ENCODE data around the gene GALNT2.

Gene GALNT2

GRCh38 chr1:230066031-230066430 lies 1.0 kb upstream of the GALNT2 start:
- Histone ChIP-seq H3K9me3 (ENCODE audit: control insufficient read depth in 1 of 2, low read length in 2 of 2) (peaks cover 0 to 5% of the 10 kb centered on the region in 2 donors), H3K4me1 (ENCODE audit: control insufficient read depth in 1 of 2, insufficient read depth in 2 of 2, low read length in 2 of 2) (peaks cover 10 to 20% of the 10 kb centered on the region in 2 donors), H3K4me3 (ENCODE audit: low read depth in 1 of 2, low read length in 2 of 2) (peak overlapping the region; percentile 69 to 70), H3K27me3 (ENCODE audit: low read depth, low read length) (no peaks in the 10 kb centered on the region), H3K27ac (ENCODE audit: low read length) (peak overlapping the region; percentile 76), H3K36me3 (ENCODE audit: control insufficient read depth in 1 of 2, insufficient read depth in 2 of 2, low read length in 2 of 2) (no peaks in the 10 kb centered on the region)

DNA sequence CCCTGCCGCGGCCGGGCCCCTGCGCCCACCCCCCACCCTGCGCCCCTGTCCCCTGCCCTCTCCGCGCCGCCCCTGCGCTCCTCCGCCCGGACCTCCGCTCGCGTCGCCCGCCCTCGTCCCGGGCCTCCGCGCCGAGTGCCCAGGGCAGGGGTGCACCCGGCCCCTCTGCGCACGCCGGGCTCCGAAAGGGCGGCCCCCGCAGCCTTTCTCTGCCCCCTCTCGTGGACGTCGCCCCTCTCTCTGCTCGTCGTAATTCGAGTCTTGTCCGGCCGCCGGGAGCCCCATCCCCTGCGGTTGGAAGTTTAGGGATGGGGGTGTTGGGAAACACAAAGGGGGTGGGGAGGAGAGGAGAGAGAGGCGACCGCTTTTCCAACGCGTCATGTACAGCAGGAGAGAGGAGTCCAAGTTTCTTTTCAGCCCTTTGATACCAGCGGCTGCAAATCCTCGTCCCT lies 407 bp downstream of the GALNT2 start:
- Histone ChIP-seq H3K36me3 (ENCODE audit: control insufficient read depth in 1 of 2, insufficient read depth in 2 of 2, low read length in 2 of 2) (no peaks in the 10 kb centered on the region), H3K27ac (ENCODE audit: low read length) (peak overlapping the region; percentile 66), H3K4me3 (ENCODE audit: low read depth in 1 of 2, low read length in 2 of 2) (peak overlapping the region; percentile 87 to 89), H3K9me3 (ENCODE audit: control insufficient read depth in 1 of 2, low read length in 2 of 2) (peaks cover 0 to 1% of the 10 kb centered on the region in 2 donors), H3K27me3 (ENCODE audit: low read depth, low read length) (no peaks in the 10 kb centered on the region), H3K4me1 (ENCODE audit: control insufficient read depth in 1 of 2, insufficient read depth in 2 of 2, low read length in 2 of 2) (peaks cover 10 to 20% of the 10 kb centered on the region in 2 donors)

DNA sequence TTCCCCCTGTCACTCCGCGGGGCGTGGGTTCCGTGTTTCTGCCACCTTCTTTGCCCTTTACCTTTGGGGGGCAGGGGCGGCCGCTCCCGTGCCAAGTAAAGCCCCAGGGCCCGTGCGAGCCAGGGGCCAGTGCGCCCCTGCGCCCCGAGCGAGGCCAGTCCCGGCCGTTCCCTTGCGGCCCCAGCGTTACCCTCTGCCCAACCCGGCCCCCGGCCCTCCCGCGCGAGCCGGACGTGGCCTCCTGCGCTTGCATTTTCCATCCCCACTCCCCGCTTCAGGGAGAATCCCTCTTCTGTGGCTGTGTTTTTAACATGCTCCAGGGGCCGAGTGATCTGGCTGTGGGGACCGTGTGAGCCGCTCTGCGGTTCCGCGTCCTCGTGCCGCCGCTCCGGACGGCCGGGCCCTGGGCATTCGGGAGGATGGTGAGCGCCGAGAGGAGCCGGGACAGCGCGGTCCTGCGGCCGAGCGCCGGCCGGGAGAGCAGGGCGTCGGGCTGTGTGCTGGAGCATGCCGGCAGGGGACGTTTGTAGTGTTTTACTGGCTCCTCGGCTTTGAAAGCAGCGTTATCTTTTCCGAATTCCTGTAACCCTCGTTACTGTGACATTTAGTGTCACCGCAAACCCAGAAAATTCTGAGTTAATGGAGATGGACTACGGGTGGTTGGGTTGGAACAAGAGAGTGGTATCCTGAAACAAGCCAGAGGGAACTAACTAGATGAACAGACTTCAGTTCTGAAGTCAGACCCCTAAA lies 1.0 kb downstream of the GALNT2 start:
- Histone ChIP-seq H3K4me3 (ENCODE audit: low read depth in 1 of 2, low read length in 2 of 2) (peak overlapping the region; percentile 87 to 89), H3K36me3 (ENCODE audit: control insufficient read depth in 1 of 2, insufficient read depth in 2 of 2, low read length in 2 of 2) (no peaks in the 10 kb centered on the region), H3K27ac (ENCODE audit: low read length) (peak overlapping the region; percentile 66), H3K4me1 (ENCODE audit: control insufficient read depth in 1 of 2, insufficient read depth in 2 of 2, low read length in 2 of 2) (peaks cover 10 to 22% of the 10 kb centered on the region in 2 donors), H3K9me3 (ENCODE audit: control insufficient read depth in 1 of 2, low read length in 2 of 2) (no peaks in the 10 kb centered on the region), H3K27me3 (ENCODE audit: low read depth, low read length) (no peaks in the 10 kb centered on the region)

- peaks cover 10 to 27% of the 10 kb centered on the region in 2 donors for H3K4me1 ChIP-seq (ENCODE audit: control insufficient read depth in 1 of 2, insufficient read depth in 2 of 2, low read length in 2 of 2)
- peak overlapping the region; percentile 66 for H3K27ac ChIP-seq (ENCODE audit: low read length)
- H3K9me3 ChIP-seq (ENCODE audit: control insufficient read depth in 1 of 2, low read length in 2 of 2) = no peaks in the 10 kb centered on the region
- H3K36me3 ChIP-seq (ENCODE audit: control insufficient read depth in 1 of 2, insufficient read depth in 2 of 2, low read length in 2 of 2) = no peaks in the 10 kb centered on the region
- peak overlapping the region; percentile 87 to 89 for H3K4me3 ChIP-seq (ENCODE audit: low read depth in 1 of 2, low read length in 2 of 2)
- H3K27me3 ChIP-seq (ENCODE audit: low read depth, low read length) = no peaks in the 10 kb centered on the region
Observed at GRCh38 chr1:230068621-230068873, 1.5 kb downstream of the GALNT2 start.

GRCh38 chr1:230068952-230069684 lies 2.1 kb downstream of the GALNT2 start:
- Histone ChIP-seq H3K4me3 (ENCODE audit: low read depth in 1 of 2, low read length in 2 of 2) (peak overlapping the region; percentile 87 to 89), H3K9me3 (ENCODE audit: control insufficient read depth in 1 of 2, low read length in 2 of 2) (no peaks in the 10 kb centered on the region), H3K27me3 (ENCODE audit: low read depth, low read length) (no peaks in the 10 kb centered on the region), H3K4me1 (ENCODE audit: control insufficient read depth in 1 of 2, insufficient read depth in 2 of 2, low read length in 2 of 2) (peaks cover 10 to 32% of the 10 kb centered on the region in 2 donors), H3K36me3 (ENCODE audit: control insufficient read depth in 1 of 2, insufficient read depth in 2 of 2, low read length in 2 of 2) (no peaks in the 10 kb centered on the region), H3K27ac (ENCODE audit: low read length) (peak overlapping the region; percentile 66)

DNA sequence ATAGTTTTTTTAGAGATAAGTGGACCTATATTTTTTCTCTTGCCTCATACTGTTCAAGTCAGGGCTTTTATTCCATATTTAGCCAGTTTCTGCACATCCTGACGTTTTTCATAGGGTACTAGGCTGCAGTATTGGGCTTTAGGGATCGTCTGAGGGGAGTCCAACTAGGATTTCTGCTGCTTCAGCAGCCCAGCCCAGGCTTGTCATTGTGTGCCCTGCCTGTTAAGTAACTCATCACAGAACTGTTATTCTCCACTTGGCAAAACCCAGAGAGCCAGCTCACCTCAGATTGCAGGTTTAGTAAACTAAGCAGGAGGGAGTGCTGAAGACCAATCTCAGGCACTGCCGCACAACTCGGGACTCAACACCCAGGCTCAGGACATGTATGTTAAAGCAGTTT lies 2.8 kb downstream of the GALNT2 start:
- Histone ChIP-seq H3K27me3 (ENCODE audit: low read depth, low read length) (no peaks in the 10 kb centered on the region), H3K4me3 (ENCODE audit: low read depth in 1 of 2, low read length in 2 of 2) (no peak overlapping the region), H3K36me3 (ENCODE audit: control insufficient read depth in 1 of 2, insufficient read depth in 2 of 2, low read length in 2 of 2) (no peaks in the 10 kb centered on the region), H3K4me1 (ENCODE audit: control insufficient read depth in 1 of 2, insufficient read depth in 2 of 2, low read length in 2 of 2) (peaks cover 10 to 39% of the 10 kb centered on the region in 2 donors), H3K9me3 (ENCODE audit: control insufficient read depth in 1 of 2, low read length in 2 of 2) (no peaks in the 10 kb centered on the region), H3K27ac (ENCODE audit: low read length) (no peak overlapping the region)

- Histone ChIP-seq H3K36me3 (ENCODE audit: control insufficient read depth in 1 of 2, insufficient read depth in 2 of 2, low read length in 2 of 2) (no peaks in the 10 kb centered on the region), H3K27me3 (ENCODE audit: low read depth, low read length) (no peaks in the 10 kb centered on the region), H3K9me3 (ENCODE audit: control insufficient read depth in 1 of 2, low read length in 2 of 2) (no peaks in the 10 kb centered on the region), H3K4me1 (ENCODE audit: control insufficient read depth in 1 of 2, insufficient read depth in 2 of 2, low read length in 2 of 2) (peaks cover 10 to 40% of the 10 kb centered on the region in 2 donors), H3K27ac (ENCODE audit: low read length) (no peak overlapping the region), H3K4me3 (ENCODE audit: low read depth in 1 of 2, low read length in 2 of 2) (no peak overlapping the region)
Observed at GRCh38 chr1:230070321-230071208, 3.5 kb downstream of the GALNT2 start.

DNA sequence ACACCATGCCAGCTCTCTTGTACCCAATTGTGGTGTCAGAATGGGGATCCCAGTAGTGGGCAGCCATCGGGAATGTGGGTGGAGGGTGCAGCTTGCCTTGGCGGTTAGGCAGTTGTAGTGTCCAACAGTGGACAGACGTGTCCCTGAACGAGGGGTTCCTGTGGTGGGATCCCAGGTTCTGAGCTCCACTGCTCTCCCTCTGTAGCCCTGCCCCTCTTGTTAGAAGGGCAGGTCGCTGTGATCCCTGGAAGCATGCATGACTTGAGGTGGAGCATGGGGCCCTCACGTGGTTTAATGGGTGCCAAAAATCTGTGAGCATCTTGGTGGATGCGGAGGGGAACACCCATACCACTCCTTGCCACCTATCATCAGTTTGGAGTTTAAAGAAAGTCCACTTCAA lies 4.3 kb downstream of the GALNT2 start:
- Histone ChIP-seq H3K27me3 (ENCODE audit: low read depth, low read length) (no peaks in the 10 kb centered on the region), H3K9me3 (ENCODE audit: control insufficient read depth in 1 of 2, low read length in 2 of 2) (no peaks in the 10 kb centered on the region), H3K4me3 (ENCODE audit: low read depth in 1 of 2, low read length in 2 of 2) (no peak overlapping the region), H3K27ac (ENCODE audit: low read length) (no peak overlapping the region), H3K4me1 (ENCODE audit: control insufficient read depth in 1 of 2, insufficient read depth in 2 of 2, low read length in 2 of 2) (peaks cover 10 to 39% of the 10 kb centered on the region in 2 donors), H3K36me3 (ENCODE audit: control insufficient read depth in 1 of 2, insufficient read depth in 2 of 2, low read length in 2 of 2) (no peaks in the 10 kb centered on the region)

GRCh38 chr1:230072296-230072695 lies 5.3 kb downstream of the GALNT2 start:
- no peaks in the 10 kb centered on the region for H3K27me3 ChIP-seq (ENCODE audit: low read depth, low read length)
- peaks cover 10 to 36% of the 10 kb centered on the region in 2 donors for H3K4me1 ChIP-seq (ENCODE audit: control insufficient read depth in 1 of 2, insufficient read depth in 2 of 2, low read length in 2 of 2)
- H3K36me3 ChIP-seq (ENCODE audit: control insufficient read depth in 1 of 2, insufficient read depth in 2 of 2, low read length in 2 of 2) = no peaks in the 10 kb centered on the region
- no peak overlapping the region for H3K27ac ChIP-seq (ENCODE audit: low read length)
- no peak overlapping the region for H3K4me3 ChIP-seq (ENCODE audit: low read depth in 1 of 2, low read length in 2 of 2)
- H3K9me3 ChIP-seq (ENCODE audit: control insufficient read depth in 1 of 2, low read length in 2 of 2) = no peaks in the 10 kb centered on the region

DNA sequence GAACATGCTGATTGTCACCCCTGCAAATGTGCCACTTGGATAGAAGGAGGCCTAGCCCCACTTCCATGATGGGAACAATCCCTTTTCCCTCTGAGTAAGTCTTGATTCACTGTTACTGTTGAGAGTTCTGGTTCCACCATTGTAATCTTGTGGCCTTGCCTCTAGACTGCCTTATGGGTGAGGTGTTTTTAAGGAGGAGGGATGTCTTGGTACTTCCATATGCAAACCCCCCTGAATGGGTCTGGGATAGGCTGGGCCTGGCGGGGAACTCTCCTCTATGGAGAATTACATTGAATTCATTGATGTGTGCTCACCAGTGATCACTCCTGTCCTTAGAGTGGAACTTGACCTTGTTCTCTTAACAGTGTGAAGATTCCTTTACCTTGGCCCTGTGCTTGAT lies 5.8 kb downstream of the GALNT2 start:
- H3K4me1 ChIP-seq (ENCODE audit: control insufficient read depth in 1 of 2, insufficient read depth in 2 of 2, low read length in 2 of 2) = peaks cover 10 to 36% of the 10 kb centered on the region in 2 donors

More for the DNA sequence above, 5.8 kb downstream of the GALNT2 start:
- no peak overlapping the region for H3K4me3 ChIP-seq (ENCODE audit: low read depth in 1 of 2, low read length in 2 of 2)
- H3K27ac ChIP-seq (ENCODE audit: low read length) = no peak overlapping the region
- H3K27me3 ChIP-seq (ENCODE audit: low read depth, low read length) = no peaks in the 10 kb centered on the region
- no peaks in the 10 kb centered on the region for H3K9me3 ChIP-seq (ENCODE audit: control insufficient read depth in 1 of 2, low read length in 2 of 2)
- no peaks in the 10 kb centered on the region for H3K36me3 ChIP-seq (ENCODE audit: control insufficient read depth in 1 of 2, insufficient read depth in 2 of 2, low read length in 2 of 2)

Measured in muscle layer of duodenum (tissue), 2 donors.